NCI-H82 (cell line): ENCODE measurements around the gene ANKZF1.
"Not testable (repeated sequence)": the region's sequence is repeated elsewhere in the genome, so short reads cannot be mapped to it uniquely, and the experiment has no call there.

Experiments used
- DNase-seq: peaks from one replicate; lab custom pipeline; 2025; lab: John Stamatoyannopoulos, UW

ANKZF1 gene

DNA sequence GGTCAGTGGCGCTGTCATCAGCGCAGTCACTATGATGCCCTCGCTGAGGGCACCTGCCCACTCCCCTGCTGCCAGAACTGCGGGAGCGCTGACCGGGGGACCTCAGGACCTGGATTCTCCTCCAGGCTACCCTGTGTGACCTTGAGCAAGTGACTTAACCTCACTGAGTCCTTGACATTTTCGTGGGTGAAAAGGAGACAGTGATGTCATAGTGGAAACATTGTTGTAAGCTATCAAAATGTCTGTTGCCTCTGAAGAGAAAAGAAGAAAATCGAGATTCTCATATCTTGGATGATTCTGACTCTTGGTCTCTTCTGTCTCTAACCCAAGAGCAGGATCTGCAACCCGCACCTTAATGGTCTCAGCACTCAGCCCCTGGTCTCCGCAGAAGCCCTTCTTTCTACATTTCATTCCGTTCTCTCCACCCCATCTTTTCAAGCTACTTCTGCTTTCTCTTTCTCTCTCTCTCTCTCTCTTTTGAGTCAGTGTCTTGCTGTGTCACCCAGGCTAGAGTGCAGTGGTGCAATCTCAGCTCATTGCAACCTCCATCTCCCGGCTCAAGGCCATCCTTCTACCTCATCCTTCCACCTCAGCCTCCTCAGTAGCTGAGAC lies 25.1 kb downstream of the ANKZF1 start:
- DNase-seq, result no peak

GRCh38 chr2:219258942-219259341 lies 29.3 kb downstream of the ANKZF1 start:
- DNase-seq, result not testable (repeated sequence)

DNA sequence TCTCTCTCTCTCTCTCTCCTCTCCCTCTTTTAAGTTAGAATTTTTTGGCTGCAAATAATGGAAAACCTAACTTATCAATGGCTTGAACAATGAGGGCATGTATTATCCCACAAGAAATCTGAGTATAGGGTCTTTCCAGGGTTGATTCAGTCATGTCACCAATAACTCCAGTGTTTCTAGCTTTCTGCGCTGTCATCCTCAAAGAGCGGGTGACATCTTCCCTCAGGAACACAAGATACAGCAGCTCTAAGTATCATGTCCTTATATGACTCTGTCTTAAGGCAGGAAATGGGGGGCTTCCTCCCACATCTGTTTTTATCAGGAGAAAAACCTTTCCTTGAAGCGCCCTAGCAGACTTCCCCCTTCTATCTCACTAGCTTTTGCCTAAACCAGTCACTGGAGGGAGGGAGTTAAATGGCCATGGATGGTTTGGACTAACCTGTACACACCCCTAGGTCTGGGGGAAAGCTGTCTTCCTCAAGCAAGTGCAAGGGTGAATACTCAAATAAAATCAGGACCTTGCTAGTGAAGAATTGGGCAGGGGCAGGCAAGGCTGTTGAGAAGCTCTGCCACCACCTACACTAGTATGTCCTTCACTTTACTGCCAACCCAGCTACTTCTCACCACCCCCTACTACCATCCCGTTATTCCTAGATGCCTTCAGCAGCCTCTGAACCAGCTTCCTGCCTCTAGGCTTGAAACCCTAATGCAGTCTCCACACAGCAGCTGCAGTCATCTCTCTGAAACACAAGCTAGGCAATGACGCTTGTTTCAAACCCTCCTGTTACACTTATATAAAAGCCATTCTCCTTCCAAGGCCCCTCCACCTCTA lies 31.6 kb downstream of the ANKZF1 start:
- DNase-seq, result no peak

DNA sequence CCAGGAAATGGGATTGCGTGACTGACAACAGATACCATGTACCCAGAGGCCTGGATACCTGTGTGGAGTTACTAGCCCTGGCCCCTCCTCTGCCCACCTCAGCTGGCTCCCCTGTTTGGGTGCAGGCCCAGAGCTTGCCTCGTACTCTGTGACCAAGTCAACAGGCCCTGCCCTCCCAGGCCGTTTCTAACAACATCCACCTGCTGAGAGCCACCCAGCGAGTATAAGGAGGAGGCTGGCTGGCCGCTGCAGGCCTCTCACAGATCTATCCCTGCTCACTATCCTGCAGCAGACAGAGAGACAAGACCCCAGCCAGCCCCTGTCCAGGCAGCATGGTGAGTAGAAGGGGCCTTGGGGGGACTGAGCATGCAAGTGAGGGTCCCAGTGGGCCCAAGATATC lies 36.6 kb downstream of the ANKZF1 start:
- no peak for DNase-seq

DNA sequence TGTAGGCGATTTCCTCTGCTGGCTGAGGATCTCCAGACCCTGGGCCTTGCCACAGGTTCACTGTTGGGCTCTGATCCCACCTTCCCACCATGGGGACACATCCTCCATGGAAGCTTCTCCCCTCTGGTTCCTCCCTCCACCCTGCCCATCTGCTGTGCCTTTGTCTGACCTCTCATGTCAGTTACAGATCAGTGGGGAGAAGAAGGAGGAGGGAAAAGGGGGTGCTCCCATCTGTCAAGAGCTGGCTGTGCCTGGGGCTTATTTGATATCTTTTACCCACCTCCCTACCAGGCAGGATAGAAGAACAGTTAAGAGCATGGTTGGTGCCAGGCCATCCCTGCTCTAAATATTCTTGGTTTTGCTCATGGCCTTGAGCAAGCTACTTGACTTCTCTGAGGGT lies 37.3 kb downstream of the ANKZF1 start:
- DNase-seq, result peak; percentile 64

DNA sequence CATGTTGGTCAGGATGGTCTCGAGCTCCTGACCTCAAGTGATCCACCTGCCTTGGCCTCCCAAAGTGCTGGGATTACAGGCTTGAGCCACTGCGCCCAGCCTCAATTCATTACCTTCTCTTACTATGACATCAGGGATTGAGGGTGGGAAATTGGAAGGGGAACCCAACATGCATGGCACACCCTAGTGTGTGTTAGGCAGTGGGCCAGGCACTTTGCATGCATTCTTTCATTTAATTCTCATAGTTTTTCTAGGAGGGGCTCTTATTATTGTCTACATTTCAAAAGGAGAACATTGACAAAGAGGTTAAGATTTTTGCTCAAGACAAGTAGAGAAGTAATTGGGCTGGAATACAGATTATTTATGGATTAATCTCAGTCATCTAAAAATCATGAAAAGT lies 38.7 kb downstream of the ANKZF1 start:
- no peak for DNase-seq

DNA sequence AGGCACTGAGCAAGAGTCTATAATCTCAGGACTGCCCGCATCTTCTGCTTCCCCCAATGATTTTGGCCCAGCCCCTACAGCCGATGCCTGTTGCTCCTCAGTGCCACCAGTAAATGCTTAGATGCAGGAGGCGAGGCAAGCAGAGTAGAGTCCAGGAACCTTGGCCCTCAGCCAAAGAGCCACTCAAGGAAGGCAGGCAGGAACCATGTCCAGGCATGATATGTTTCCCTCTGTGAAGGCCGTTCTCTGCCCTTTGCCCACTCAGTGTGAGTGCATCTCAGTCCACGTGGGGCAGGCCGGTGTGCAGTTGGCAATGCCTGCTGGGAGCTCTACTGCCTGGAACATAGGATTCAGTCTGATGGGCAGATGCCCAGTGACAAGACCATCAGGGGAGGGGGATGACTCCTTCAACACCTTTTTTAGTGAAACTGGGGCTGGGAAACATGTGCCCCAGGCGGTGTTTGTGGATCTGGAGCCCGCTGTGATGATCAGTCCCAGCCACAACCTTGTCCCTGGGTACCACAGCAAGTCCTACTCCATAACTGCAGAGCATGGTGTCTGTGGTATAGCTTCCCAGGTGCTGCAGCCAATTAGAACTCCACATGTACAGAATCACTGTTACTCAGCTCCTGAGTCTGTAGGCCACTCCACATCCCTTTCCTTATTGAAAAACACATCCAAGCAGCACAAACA lies 39.9 kb downstream of the ANKZF1 start:
- DNase-seq, result no peak

GRCh38 chr2:219270055-219270372 lies 40.4 kb downstream of the ANKZF1 start:
- no peak for DNase-seq

DNA sequence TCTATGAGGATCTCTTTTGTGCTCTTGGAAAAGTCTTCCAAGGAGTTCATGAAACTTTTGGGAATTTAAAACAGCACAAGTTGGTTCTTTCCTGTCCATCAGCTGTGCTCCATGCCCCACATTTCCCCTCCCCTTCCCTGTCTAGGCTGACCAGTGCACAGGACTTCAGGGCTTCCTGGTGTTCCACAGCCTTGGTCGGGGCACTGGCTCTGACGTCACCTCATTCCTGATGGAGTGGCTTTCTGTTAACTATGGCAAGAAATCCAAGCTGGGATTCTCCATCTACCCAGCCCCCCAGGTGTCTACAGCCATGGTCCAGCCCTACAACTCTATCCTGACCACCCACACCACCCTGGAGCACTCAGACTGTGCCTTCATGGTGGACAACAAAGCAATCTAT lies 41.4 kb downstream of the ANKZF1 start:
- DNase-seq, result no peak

DNA sequence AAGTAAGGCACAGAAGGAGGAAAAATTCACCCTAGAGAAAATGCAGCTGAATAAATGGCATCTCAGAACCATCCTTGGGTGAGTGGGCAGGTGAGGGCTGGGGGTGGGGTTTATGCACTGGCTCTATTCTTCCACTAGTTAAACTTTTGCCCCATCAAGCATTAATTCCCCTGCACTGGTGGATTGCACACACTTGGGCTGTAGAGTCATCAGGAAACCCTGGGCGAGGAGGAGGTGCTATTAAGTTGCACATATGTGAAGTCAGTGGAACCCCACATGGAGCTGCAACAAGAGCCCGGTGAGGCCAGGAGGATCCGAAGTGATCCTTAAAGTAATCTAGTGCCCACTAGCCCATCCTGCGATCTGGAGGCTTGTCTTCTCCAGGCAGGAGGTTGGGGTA lies 42.8 kb downstream of the ANKZF1 start:
- DNase-seq, result no peak

- peak; percentile 39 for DNase-seq
Observed at GRCh38 chr2:219272995-219273394, 43.4 kb downstream of the ANKZF1 start.

- no peak for DNase-seq
Observed at GRCh38 chr2:219273937-219274336, 44.3 kb downstream of the ANKZF1 start.

GRCh38 chr2:219274361-219274921 lies 44.8 kb downstream of the ANKZF1 start:
- DNase-seq, result no peak

DNA sequence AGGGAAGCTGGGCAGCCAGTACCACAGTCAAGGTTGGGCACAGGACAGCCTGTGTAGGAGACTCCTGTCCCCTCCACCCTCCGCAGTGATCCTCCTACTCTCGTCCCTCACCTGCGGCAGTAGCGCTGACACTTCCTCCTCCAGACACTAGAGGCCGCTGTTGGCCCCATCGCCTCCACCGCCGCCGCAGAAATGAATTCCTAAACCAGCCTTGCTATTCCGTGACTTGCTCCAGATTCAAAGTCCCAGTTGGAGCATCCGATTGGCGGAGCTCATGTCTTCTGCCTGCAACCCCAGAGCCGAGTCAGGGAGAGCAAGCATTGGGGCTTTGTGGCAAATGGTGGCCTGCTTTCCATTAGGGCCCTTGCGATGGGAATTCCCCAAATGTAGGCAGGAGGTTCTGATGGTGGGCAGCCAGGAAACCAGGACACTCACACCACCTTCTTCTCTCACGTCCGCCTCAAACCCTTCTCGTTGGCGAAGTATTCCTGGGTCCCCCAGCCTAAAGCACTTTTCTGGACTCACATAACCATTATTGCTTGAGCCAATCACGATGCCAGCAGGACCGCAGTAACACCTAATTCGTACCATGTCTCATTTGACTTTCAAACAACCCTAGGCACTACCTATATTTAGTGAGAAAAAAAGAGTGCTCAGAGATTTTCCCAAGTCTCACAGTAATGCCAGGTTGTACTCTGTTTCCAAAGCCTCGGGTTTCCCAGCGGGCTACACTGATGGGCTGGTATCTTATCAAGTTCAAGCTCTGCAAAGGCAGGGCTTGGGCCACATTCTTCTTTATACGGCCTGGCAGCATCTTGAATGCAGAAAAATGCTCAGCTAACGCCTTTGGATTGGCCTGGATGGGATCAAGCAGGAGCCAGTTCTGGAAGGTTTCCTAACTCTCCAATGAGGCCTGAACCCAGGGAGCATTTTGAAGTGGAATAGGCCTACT lies 48.4 kb downstream of the ANKZF1 start:
- peak; percentile 87 for DNase-seq

DNA sequence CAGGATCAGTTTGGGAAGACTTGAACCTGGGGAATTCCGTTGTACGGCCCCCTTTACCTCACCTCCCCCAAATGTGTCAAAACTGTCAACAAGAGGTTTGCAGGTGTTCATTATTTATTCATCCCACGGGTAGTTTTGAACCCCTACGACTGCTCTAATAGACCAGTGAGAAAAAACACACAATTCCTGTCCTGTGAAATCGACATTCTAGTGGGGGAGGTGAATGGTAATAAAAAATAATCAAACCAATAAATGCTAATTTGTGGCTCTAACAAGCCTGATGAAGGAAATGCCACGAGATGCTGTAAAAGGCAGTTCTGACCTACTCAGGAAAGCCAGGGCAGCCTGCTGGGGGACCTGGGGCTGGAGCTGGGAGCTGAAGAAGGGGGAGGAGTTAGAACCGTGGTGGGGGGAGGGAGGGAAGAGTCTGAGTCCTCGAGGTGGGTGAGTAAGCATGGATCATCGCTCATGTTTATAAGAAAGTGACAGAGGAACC lies 49.1 kb downstream of the ANKZF1 start:
- no peak for DNase-seq

- peak; percentile 99 for DNase-seq
Observed at GRCh38 chr2:219279151-219279915, 49.7 kb downstream of the ANKZF1 start, which contains the start of gene DNAJB2. TSS of gene DNAJB2 (plus strand) at chr2:219279366. CDS start at chr2:219279834, 468 bp downstream.

- no peak for DNase-seq
Observed at GRCh38 chr2:219279916-219280516, 50.4 kb downstream of the ANKZF1 start.

DNA sequence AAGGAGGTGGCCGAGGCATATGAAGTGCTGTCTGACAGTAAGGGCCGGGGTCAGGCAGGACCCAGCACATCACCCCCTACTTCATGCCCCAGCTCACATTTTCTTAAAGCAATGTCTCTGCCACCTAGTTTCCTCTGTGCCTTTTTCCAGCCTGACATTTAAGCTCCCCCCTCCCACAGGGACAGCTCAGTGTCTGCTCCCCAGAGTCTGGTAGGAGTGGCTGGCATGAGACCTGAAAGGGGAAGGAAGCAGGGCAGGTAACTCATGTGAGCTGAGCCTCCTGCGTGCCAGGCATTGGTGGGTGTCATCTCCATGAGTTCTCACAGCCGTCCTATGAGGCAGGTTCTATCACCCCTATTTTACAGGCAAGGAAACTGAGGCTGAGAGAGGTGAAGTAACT lies 51.0 kb downstream of the ANKZF1 start:
- DNase-seq, result no peak

GRCh38 chr2:219281588-219281987 lies 52.0 kb downstream of the ANKZF1 start:
- DNase-seq, result no peak

GRCh38 chr2:219282375-219282774 lies 52.8 kb downstream of the ANKZF1 start:
- DNase-seq, result no peak
